GM15510 (cell line): ENCODE results near the gene CEP112.

Source experiments
- POLR2A ChIP-seq: IDR thresholded peaks from 3 replicates; pipeline ENCODE4 v1.6.1; 2011; ENCODE audit warnings: borderline replicate concordance; ENCODE audit not compliant: insufficient read length; ENCODE audit errors: extremely low read depth

Gene CEP112

GRCh38 chr17:65966072-65966695 lies 225.7 kb downstream of the CEP112 start:
- TF ChIP-seq POLR2A, result no peak

- TF ChIP-seq POLR2A, result no peak
These were observed 228.8 kb downstream of the CEP112 start for GRCh38 chr17:65963179-65963578.

- TF ChIP-seq POLR2A, result no peak
These were observed 232.3 kb downstream of the CEP112 start for GRCh38 chr17:65959630-65960029.

- TF ChIP-seq POLR2A, result no peak
These were observed 235.1 kb downstream of the CEP112 start for GRCh38 chr17:65956814-65957213.

- no peak for TF ChIP-seq POLR2A
These were observed 237.8 kb downstream of the CEP112 start for GRCh38 chr17:65954148-65954449.

- no peak for TF ChIP-seq POLR2A
These were observed 238.4 kb downstream of the CEP112 start for GRCh38 chr17:65953316-65954147.

GRCh38 chr17:65952586-65952985 lies 239.3 kb downstream of the CEP112 start:
- no peak for TF ChIP-seq POLR2A

- no peak for TF ChIP-seq POLR2A
These were observed 239.9 kb downstream of the CEP112 start for GRCh38 chr17:65952015-65952414.

- no peak for TF ChIP-seq POLR2A
These were observed 244.1 kb downstream of the CEP112 start for GRCh38 chr17:65947831-65948230.

- no peak for TF ChIP-seq POLR2A
These were observed 249.3 kb downstream of the CEP112 start for GRCh38 chr17:65942592-65942991.

- no peak for TF ChIP-seq POLR2A
These were observed 250.5 kb downstream of the CEP112 start for GRCh38 chr17:65941356-65941899.

- no peak for TF ChIP-seq POLR2A
These were observed 255.9 kb downstream of the CEP112 start for GRCh38 chr17:65936013-65936412.

- TF ChIP-seq POLR2A, result no peak
These were observed 258.6 kb downstream of the CEP112 start for GRCh38 chr17:65933290-65933689.

- no peak for TF ChIP-seq POLR2A
These were observed 260.4 kb downstream of the CEP112 start for GRCh38 chr17:65931246-65932149.
